C4-2B (cell line): ENCODE measurements around the gene TMEM239.

Experiments
- ZFX ChIP-seq: fragments of 450-650 bp; IDR thresholded peaks from 2 replicates; pipeline ENCODE4 v1.6.1; 2017
- TF ChIP-seq, protein P1 (sequence below): fragments of 450-650 bp; conservative IDR thresholded peaks from 2 replicates; pipeline ENCODE4 v1.5.1; 2017; ENCODE audit warnings: mild to moderate bottlenecking

DNA sequence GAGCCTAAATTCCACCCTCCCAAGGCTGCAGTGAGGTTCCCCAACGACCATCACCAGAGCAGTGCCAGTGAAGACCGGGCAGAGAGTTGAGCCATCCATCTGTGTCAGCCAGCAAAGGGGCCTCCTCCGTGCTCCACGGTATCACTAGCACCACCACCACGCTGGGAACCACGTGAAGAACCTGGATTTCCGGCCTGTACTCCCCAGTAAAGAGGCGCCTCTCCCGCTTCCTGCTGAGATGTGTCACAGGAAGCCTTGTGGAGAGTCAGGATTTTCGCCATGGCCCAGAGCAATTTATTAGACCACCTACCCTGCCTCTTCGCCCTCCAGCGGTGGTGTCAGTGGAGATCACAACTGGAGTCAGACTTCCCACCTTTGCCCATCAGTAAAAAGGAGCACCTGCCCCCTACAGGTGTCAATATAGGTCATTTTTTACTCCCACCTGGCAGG lies 44.5 kb upstream of the TMEM239 start:
- TF ChIP-seq, protein P1, sequence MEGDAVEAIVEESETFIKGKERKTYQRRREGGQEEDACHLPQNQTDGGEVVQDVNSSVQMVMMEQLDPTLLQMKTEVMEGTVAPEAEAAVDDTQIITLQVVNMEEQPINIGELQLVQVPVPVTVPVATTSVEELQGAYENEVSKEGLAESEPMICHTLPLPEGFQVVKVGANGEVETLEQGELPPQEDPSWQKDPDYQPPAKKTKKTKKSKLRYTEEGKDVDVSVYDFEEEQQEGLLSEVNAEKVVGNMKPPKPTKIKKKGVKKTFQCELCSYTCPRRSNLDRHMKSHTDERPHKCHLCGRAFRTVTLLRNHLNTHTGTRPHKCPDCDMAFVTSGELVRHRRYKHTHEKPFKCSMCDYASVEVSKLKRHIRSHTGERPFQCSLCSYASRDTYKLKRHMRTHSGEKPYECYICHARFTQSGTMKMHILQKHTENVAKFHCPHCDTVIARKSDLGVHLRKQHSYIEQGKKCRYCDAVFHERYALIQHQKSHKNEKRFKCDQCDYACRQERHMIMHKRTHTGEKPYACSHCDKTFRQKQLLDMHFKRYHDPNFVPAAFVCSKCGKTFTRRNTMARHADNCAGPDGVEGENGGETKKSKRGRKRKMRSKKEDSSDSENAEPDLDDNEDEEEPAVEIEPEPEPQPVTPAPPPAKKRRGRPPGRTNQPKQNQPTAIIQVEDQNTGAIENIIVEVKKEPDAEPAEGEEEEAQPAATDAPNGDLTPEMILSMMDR, result no peak
- no peak for TF ChIP-seq ZFX
